ENCODE results near the gene IL10RA. TPM values are rescaled to one million over a fixed set of nuclear protein-coding genes. Genes with fewer than 3 reads are reported as not detected.

Gene IL10RA
- total RNA-seq, 1 experiment from 2014 or later: 0.41 TPM

GRCh38 chr11:117949062-117949461 is 37.1 kb upstream of the IL10RA start:
- intact Hi-C loops (cut with micrococcal nuclease; ENCODE audit: unreplicated experiment): no loop called here
- ATAC-seq (no peak), DNase-seq (ENCODE audit: low read depth, low spot score) (no peak)
- Histone ChIP-seq H3K4me1 (ENCODE audit: control insufficient read depth, insufficient read depth, low read length) (no peaks in the 10 kb centered on the region), H3K27me3 (ENCODE audit: control insufficient read depth, insufficient read depth, low read length) (peaks cover 9% of the 10 kb centered on the region), H3K27ac (ENCODE audit: low read length) (no peak overlapping the region), H3K4me3 (ENCODE audit: low read depth in 2 of 2, low read length in 2 of 2) (no peak overlapping the region), H3K9me3 (ENCODE audit: control insufficient read depth, insufficient read depth, low read depth, low read length) (no peaks in the 10 kb centered on the region), H3K36me3 (ENCODE audit: control insufficient read depth, insufficient read depth, low read length) (no peaks in the 10 kb centered on the region)
- in situ Hi-C loops (cut with HindIII; ENCODE audit: low pct_unique_long_range_greater_than_20kb, low sequenced_read_pairs): no loop called here
- POLR2A ChIA-PET: no interaction called here
- BruUV-seq (replicated peaks): no TSS peak
- CTCF ChIA-PET: interaction anchor here (0.6 to 1.0 kb wide), 2 partner anchors 24 to 107 kb away, joined by 3 read pairs; no protein-coding TSS in a partner anchor
- TF ChIP-seq POLR2AphosphoS5 (IDR thresholded peaks at IDR 0.05; ENCODE audit: low read depth, low read length) (no peak), CTCF (IDR thresholded peaks at IDR 0.05) (no peak), REST (IDR thresholded peaks at IDR 0.05; ENCODE audit: insufficient read depth in 1 of 2, low read depth in 2 of 2, low read length in 1 of 2) (no peak), SIN3A (IDR thresholded peaks at IDR 0.05; ENCODE audit: borderline replicate concordance, insufficient read depth, low read depth, low read length) (no peak), TCF7L2 (IDR thresholded peaks at IDR 0.05; ENCODE audit: low read depth, low read length) (no peak)

GRCh38 chr11:117950301-117950700 is 35.9 kb upstream of the IL10RA start:
- intact Hi-C loops (cut with micrococcal nuclease; ENCODE audit: unreplicated experiment): loop anchor here (1.0 to 10.0 kb wide), 2 partner anchors 103 to 526 kb away; no protein-coding TSS in a partner anchor

More at GRCh38 chr11:117950301-117950700, 35.9 kb upstream of the IL10RA start:
- no TSS peak for BruUV-seq (replicated peaks)
- Histone ChIP-seq H3K4me3 (ENCODE audit: low read depth in 2 of 2, low read length in 2 of 2) (no peak overlapping the region), H3K27me3 (ENCODE audit: control insufficient read depth, insufficient read depth, low read length) (peaks cover 10% of the 10 kb centered on the region), H3K9me3 (ENCODE audit: control insufficient read depth, insufficient read depth, low read depth, low read length) (no peaks in the 10 kb centered on the region), H3K4me1 (ENCODE audit: control insufficient read depth, insufficient read depth, low read length) (no peaks in the 10 kb centered on the region), H3K27ac (ENCODE audit: low read length) (no peak overlapping the region), H3K36me3 (ENCODE audit: control insufficient read depth, insufficient read depth, low read length) (no peaks in the 10 kb centered on the region)
- DNase-seq (ENCODE audit: low read depth, low spot score): no peak
- CTCF ChIA-PET: no interaction called here
- ATAC-seq: no peak
- TF ChIP-seq TCF7L2 (IDR thresholded peaks at IDR 0.05; ENCODE audit: low read depth, low read length) (no peak), POLR2AphosphoS5 (IDR thresholded peaks at IDR 0.05; ENCODE audit: low read depth, low read length) (no peak), SIN3A (IDR thresholded peaks at IDR 0.05; ENCODE audit: borderline replicate concordance, insufficient read depth, low read depth, low read length) (no peak), CTCF (IDR thresholded peaks at IDR 0.05) (peak; percentile 41), REST (IDR thresholded peaks at IDR 0.05; ENCODE audit: insufficient read depth in 1 of 2, low read depth in 2 of 2, low read length in 1 of 2) (no peak)
- POLR2A ChIA-PET: no interaction called here
- in situ Hi-C loops (cut with HindIII; ENCODE audit: low pct_unique_long_range_greater_than_20kb, low sequenced_read_pairs): no loop called here

All from Panc1 (cell line).